ENCODE results near the gene CEMIP.

The CEMIP gene

GRCh38 chr15:80744415-80744814 lies 34.8 kb upstream of the CEMIP start:
- H3K4me1 ChIP-seq (ENCODE audit: control insufficient read depth, insufficient read depth, low read length, poor library complexity, severe bottlenecking): no peaks in the 10 kb centered on the region
- no peaks in the 10 kb centered on the region for H3K36me3 ChIP-seq (ENCODE audit: control insufficient read depth, insufficient read depth, low read length)
- 60 to 62% methylated on average over 2 to 4 of the region's 6 CpGs for WGBS, 2 experiments (ENCODE audit: insufficient coverage in 2 of 2)
- no peak overlapping the region for H3K27ac ChIP-seq (ENCODE audit: low read depth, low read length, severe bottlenecking)
- H3K4me3 ChIP-seq (ENCODE audit: extremely low read depth, insufficient read depth, low read length, poor library complexity, severe bottlenecking): no peak overlapping the region
- no peaks in the 10 kb centered on the region for H3K9me3 ChIP-seq (ENCODE audit: control insufficient read depth, low read length)

GRCh38 chr15:80744826-80745225 lies 34.3 kb upstream of the CEMIP start:
- Histone ChIP-seq H3K36me3 (ENCODE audit: control insufficient read depth, insufficient read depth, low read length) (no peaks in the 10 kb centered on the region), H3K4me3 (ENCODE audit: extremely low read depth, insufficient read depth, low read length, poor library complexity, severe bottlenecking) (no peak overlapping the region), H3K4me1 (ENCODE audit: control insufficient read depth, insufficient read depth, low read length, poor library complexity, severe bottlenecking) (no peaks in the 10 kb centered on the region), H3K9me3 (ENCODE audit: control insufficient read depth, low read length) (no peaks in the 10 kb centered on the region), H3K27ac (ENCODE audit: low read depth, low read length, severe bottlenecking) (no peak overlapping the region)
- WGBS, 2 experiments (ENCODE audit: insufficient coverage in 2 of 2): no CpG with 5 or more reads among the region's 1 CpG

- Histone ChIP-seq H3K4me1 (ENCODE audit: control insufficient read depth, insufficient read depth, low read length, poor library complexity, severe bottlenecking) (no peaks in the 10 kb centered on the region), H3K9me3 (ENCODE audit: control insufficient read depth, low read length) (no peaks in the 10 kb centered on the region), H3K36me3 (ENCODE audit: control insufficient read depth, insufficient read depth, low read length) (no peaks in the 10 kb centered on the region), H3K27ac (ENCODE audit: low read depth, low read length, severe bottlenecking) (no peak overlapping the region), H3K4me3 (ENCODE audit: extremely low read depth, insufficient read depth, low read length, poor library complexity, severe bottlenecking) (no peak overlapping the region)
- WGBS, 2 experiments (ENCODE audit: insufficient coverage in 2 of 2): no CpG with 5 or more reads among the region's 1 CpG
Measured at GRCh38 chr15:80745888-80746287, 33.3 kb upstream of the CEMIP start.

DNA sequence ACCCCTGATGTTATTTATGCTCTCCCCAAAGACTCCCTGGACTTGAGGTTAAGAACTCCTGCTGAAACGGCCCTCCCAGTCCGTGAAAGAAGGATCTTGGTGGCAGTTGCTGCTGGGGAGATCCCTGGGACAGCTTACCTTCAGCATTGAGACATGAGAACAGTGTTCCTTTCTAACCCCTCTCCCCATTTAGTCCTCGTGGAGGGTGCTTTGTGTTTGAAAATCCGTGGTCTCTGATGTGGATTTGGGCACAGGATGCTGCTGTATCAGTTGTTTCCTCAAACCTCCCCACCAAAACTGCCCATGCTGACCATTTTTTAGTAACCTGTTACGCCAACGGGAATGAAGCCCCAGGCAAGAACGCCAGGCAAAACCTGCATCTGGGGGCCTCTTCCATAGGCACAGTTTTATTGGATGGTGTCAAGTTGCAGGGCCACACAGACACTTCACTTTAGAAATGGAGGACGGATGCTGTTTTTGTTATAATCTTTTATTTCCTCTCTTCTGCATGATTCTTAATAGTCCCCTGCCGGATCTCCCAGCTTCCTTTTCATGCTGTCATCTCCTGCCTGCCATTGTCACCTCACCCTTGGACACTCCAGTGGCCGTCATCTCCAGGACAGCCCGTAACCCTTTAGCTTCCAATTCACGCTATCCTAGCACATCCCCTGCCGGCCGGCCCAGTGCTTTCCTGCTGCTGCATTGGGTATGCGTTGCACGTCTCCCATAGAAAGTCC lies 31.7 kb upstream of the CEMIP start:
- Histone ChIP-seq H3K9me3 (ENCODE audit: control insufficient read depth, low read length) (no peaks in the 10 kb centered on the region), H3K4me1 (ENCODE audit: control insufficient read depth, insufficient read depth, low read length, poor library complexity, severe bottlenecking) (no peaks in the 10 kb centered on the region), H3K36me3 (ENCODE audit: control insufficient read depth, insufficient read depth, low read length) (no peaks in the 10 kb centered on the region), H3K27ac (ENCODE audit: low read depth, low read length, severe bottlenecking) (no peak overlapping the region), H3K4me3 (ENCODE audit: extremely low read depth, insufficient read depth, low read length, poor library complexity, severe bottlenecking) (no peak overlapping the region)
- WGBS, 2 experiments (ENCODE audit: insufficient coverage in 2 of 2): 53 to 68% methylated on average over 9 to 12 of the region's 16 CpGs

GRCh38 chr15:80749589-80749988 lies 29.6 kb upstream of the CEMIP start:
- H3K27ac ChIP-seq (ENCODE audit: low read depth, low read length, severe bottlenecking): no peak overlapping the region
- WGBS, 2 experiments (ENCODE audit: insufficient coverage in 2 of 2): 96 to 98% methylated on average over 4 of the region's 6 CpGs
- no peaks in the 10 kb centered on the region for H3K4me1 ChIP-seq (ENCODE audit: control insufficient read depth, insufficient read depth, low read length, poor library complexity, severe bottlenecking)

GRCh38 chr15:80750575-80750974 lies 28.6 kb upstream of the CEMIP start:
- WGBS, 2 experiments (ENCODE audit: insufficient coverage in 2 of 2): 89 to 95% methylated on average over 2 to 3 of the region's 4 CpGs
- H3K36me3 ChIP-seq (ENCODE audit: control insufficient read depth, insufficient read depth, low read length): no peaks in the 10 kb centered on the region
- no peak overlapping the region for H3K27ac ChIP-seq (ENCODE audit: low read depth, low read length, severe bottlenecking)
- H3K4me3 ChIP-seq (ENCODE audit: extremely low read depth, insufficient read depth, low read length, poor library complexity, severe bottlenecking): no peak overlapping the region
- H3K4me1 ChIP-seq (ENCODE audit: control insufficient read depth, insufficient read depth, low read length, poor library complexity, severe bottlenecking): no peaks in the 10 kb centered on the region
- no peaks in the 10 kb centered on the region for H3K9me3 ChIP-seq (ENCODE audit: control insufficient read depth, low read length)

More at GRCh38 chr15:80749589-80749988, 29.6 kb upstream of the CEMIP start:
- H3K4me3 ChIP-seq (ENCODE audit: extremely low read depth, insufficient read depth, low read length, poor library complexity, severe bottlenecking): no peak overlapping the region
- H3K36me3 ChIP-seq (ENCODE audit: control insufficient read depth, insufficient read depth, low read length): no peaks in the 10 kb centered on the region
- no peaks in the 10 kb centered on the region for H3K9me3 ChIP-seq (ENCODE audit: control insufficient read depth, low read length)

- Histone ChIP-seq H3K9me3 (ENCODE audit: control insufficient read depth, low read length) (no peaks in the 10 kb centered on the region), H3K4me3 (ENCODE audit: extremely low read depth, insufficient read depth, low read length, poor library complexity, severe bottlenecking) (no peak overlapping the region), H3K4me1 (ENCODE audit: control insufficient read depth, insufficient read depth, low read length, poor library complexity, severe bottlenecking) (no peaks in the 10 kb centered on the region), H3K36me3 (ENCODE audit: control insufficient read depth, insufficient read depth, low read length) (no peaks in the 10 kb centered on the region), H3K27ac (ENCODE audit: low read depth, low read length, severe bottlenecking) (no peak overlapping the region)
- 100% methylated on average over 2 of the region's 4 CpGs for WGBS, 2 experiments (ENCODE audit: insufficient coverage in 2 of 2)
Measured at GRCh38 chr15:80752204-80752603, 27.0 kb upstream of the CEMIP start.

- Histone ChIP-seq H3K27ac (ENCODE audit: low read depth, low read length, severe bottlenecking) (no peak overlapping the region), H3K36me3 (ENCODE audit: control insufficient read depth, insufficient read depth, low read length) (no peaks in the 10 kb centered on the region), H3K4me3 (ENCODE audit: extremely low read depth, insufficient read depth, low read length, poor library complexity, severe bottlenecking) (no peak overlapping the region), H3K4me1 (ENCODE audit: control insufficient read depth, insufficient read depth, low read length, poor library complexity, severe bottlenecking) (no peaks in the 10 kb centered on the region), H3K9me3 (ENCODE audit: control insufficient read depth, low read length) (no peaks in the 10 kb centered on the region)
- WGBS, 2 experiments (ENCODE audit: insufficient coverage in 2 of 2): 80% methylated on average over 1 of the region's 2 CpGs; no CpG with 5 or more reads in 1 of the 2 experiments
Measured at GRCh38 chr15:80753161-80753560, 26.0 kb upstream of the CEMIP start.

DNA sequence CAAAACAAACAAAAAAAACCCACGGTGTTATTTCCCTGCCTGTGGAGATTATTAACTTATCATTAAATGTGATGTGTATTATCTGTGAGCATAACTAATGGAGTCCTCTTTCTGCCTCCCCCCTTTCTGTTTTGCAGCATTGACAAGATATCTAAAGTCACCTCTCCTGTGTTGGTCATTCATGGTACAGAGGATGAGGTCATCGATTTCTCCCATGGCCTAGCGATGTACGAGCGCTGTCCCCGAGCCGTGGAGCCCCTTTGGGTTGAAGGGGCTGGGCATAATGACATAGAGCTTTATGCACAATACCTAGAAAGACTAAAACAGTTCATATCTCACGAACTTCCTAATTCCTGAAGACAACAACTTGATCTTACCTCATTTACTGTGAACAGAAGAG lies 25.2 kb upstream of the CEMIP start:
- H3K27ac ChIP-seq (ENCODE audit: low read depth, low read length, severe bottlenecking): no peak overlapping the region
- H3K4me3 ChIP-seq (ENCODE audit: extremely low read depth, insufficient read depth, low read length, poor library complexity, severe bottlenecking): no peak overlapping the region
- 92 to 96% methylated on average over 2 to 4 of the region's 8 CpGs for WGBS, 2 experiments (ENCODE audit: insufficient coverage in 2 of 2)
- no peaks in the 10 kb centered on the region for H3K9me3 ChIP-seq (ENCODE audit: control insufficient read depth, low read length)
- no peaks in the 10 kb centered on the region for H3K4me1 ChIP-seq (ENCODE audit: control insufficient read depth, insufficient read depth, low read length, poor library complexity, severe bottlenecking)
- no peaks in the 10 kb centered on the region for H3K36me3 ChIP-seq (ENCODE audit: control insufficient read depth, insufficient read depth, low read length)

DNA sequence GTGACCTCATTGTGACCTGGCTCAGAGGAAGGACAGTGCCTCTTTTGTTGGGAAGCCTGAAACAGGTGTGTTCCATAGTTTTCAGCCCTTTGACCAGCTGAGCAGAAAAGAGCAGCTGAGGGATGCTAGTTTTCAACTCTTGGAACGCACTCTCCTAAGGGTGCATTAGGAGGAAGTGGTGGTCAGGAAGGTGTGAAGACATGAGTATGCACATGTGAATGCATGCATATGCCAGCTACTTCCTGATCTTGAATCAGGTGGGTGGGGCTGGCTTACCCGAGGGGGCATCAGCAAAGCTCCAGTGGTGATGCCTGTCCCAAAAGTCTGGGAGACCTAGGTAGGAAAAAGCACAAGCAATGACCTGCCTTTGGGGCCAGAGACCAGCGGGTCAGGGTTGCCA lies 23.3 kb upstream of the CEMIP start:
- H3K4me3 ChIP-seq (ENCODE audit: extremely low read depth, insufficient read depth, low read length, poor library complexity, severe bottlenecking): no peak overlapping the region
- no peak overlapping the region for H3K27ac ChIP-seq (ENCODE audit: low read depth, low read length, severe bottlenecking)
- 67 to 80% methylated on average over 2 of the region's 3 CpGs for WGBS, 2 experiments (ENCODE audit: insufficient coverage in 2 of 2)

GRCh38 chr15:80758130-80758745 lies 20.9 kb upstream of the CEMIP start:
- no peaks in the 10 kb centered on the region for H3K9me3 ChIP-seq (ENCODE audit: control insufficient read depth, low read length)
- no peaks in the 10 kb centered on the region for H3K36me3 ChIP-seq (ENCODE audit: control insufficient read depth, insufficient read depth, low read length)
- 96 to 97% methylated on average over 2 of the region's 6 CpGs for WGBS, 2 experiments (ENCODE audit: insufficient coverage in 2 of 2)
- H3K27ac ChIP-seq (ENCODE audit: low read depth, low read length, severe bottlenecking): no peak overlapping the region
- H3K4me3 ChIP-seq (ENCODE audit: extremely low read depth, insufficient read depth, low read length, poor library complexity, severe bottlenecking): no peak overlapping the region
- H3K4me1 ChIP-seq (ENCODE audit: control insufficient read depth, insufficient read depth, low read length, poor library complexity, severe bottlenecking): no peaks in the 10 kb centered on the region

More for the DNA sequence above, 23.3 kb upstream of the CEMIP start:
- Histone ChIP-seq H3K4me1 (ENCODE audit: control insufficient read depth, insufficient read depth, low read length, poor library complexity, severe bottlenecking) (no peaks in the 10 kb centered on the region), H3K9me3 (ENCODE audit: control insufficient read depth, low read length) (no peaks in the 10 kb centered on the region), H3K36me3 (ENCODE audit: control insufficient read depth, insufficient read depth, low read length) (no peaks in the 10 kb centered on the region)
